ENCODE data around the gene CCDC68.
"Not testable (repeated sequence)": the region's sequence is repeated elsewhere in the genome, so short reads cannot be mapped to it uniquely, and the experiment has no call there.

Gene CCDC68

GRCh38 chr18:54875063-54875462, 84.2 kb downstream of the CCDC68 start:
- DNase-seq (ENCODE audit: low read depth): no peak

- no peak for DNase-seq (ENCODE audit: low read depth)
Measured at GRCh38 chr18:54873884-54874255, 85.4 kb downstream of the CCDC68 start.

- no peak for DNase-seq (ENCODE audit: low read depth)
Measured at GRCh38 chr18:54872681-54873080, 86.6 kb downstream of the CCDC68 start.

GRCh38 chr18:54871231-54871630, 88.0 kb downstream of the CCDC68 start:
- no peak for DNase-seq (ENCODE audit: low read depth)

GRCh38 chr18:54867131-54867530, 92.1 kb downstream of the CCDC68 start:
- DNase-seq (ENCODE audit: low read depth): no peak

- DNase-seq (ENCODE audit: low read depth): no peak
Measured at GRCh38 chr18:54860941-54861340, 98.3 kb downstream of the CCDC68 start.

GRCh38 chr18:54859667-54860421, 99.4 kb downstream of the CCDC68 start:
- DNase-seq (ENCODE audit: low read depth): no peak

GRCh38 chr18:54857499-54857898, 101.8 kb downstream of the CCDC68 start:
- DNase-seq (ENCODE audit: low read depth): no peak

GRCh38 chr18:54856105-54856646, 103.1 kb downstream of the CCDC68 start:
- no peak for DNase-seq (ENCODE audit: low read depth)

- DNase-seq (ENCODE audit: low read depth): not testable (repeated sequence)
Measured at GRCh38 chr18:54855050-54855449, 104.2 kb downstream of the CCDC68 start.

GRCh38 chr18:54852780-54853675, 106.2 kb downstream of the CCDC68 start:
- no peak for DNase-seq (ENCODE audit: low read depth)
